Adrenal gland (tissue), 12 donors: ENCODE data around the gene BBS9. TPM values are rescaled to one million over a fixed set of nuclear protein-coding genes. Genes with fewer than 3 reads are reported as not detected.
A peak's percentile ranks its signal among the peaks of the same experiment; 100 is the strongest.

Experiments used
- DNase-seq, 7 donors: peaks; one replicate each; pipeline ENCODE4 v3.0.0-alpha.2; 2019 to 2020
- H3K27ac ChIP-seq, 5 donors: fragments of 200-600 bp; sonication (generic) in 4 of 5; 1 replicate in 3 of 5; 2 replicates in 2 of 5; pipeline versions ENCODE4 v1.5.1 to v1.8.0; 2016 to 2020; ENCODE audit warnings: mild to moderate bottlenecking in 1 of 5
- H3K27me3 ChIP-seq: fragments of 200-600 bp; 2 replicates; pipeline ENCODE4 v1.8.0; 2021
- H3K36me3 ChIP-seq, 2 donors: fragments of 200-600 bp; replicated peaks in 1 of 2; 1 replicate in 1 of 2; 2 replicates in 1 of 2; pipeline versions ENCODE4 v1.5.1 to v1.8.0; 2018 to 2022
- H3K4me1 ChIP-seq, 2 donors: fragments of 200-600 bp; replicated peaks in 1 of 2; 1 replicate in 1 of 2; 2 replicates in 1 of 2; pipeline versions ENCODE4 v1.5.1 to v1.8.0; 2018 to 2021
- H3K4me3 ChIP-seq, 4 donors: fragments of 200-600 bp; sonication (generic) in 3 of 4; one replicate each; pipeline ENCODE4 v1.5.1; 2016 to 2018
- H3K9me3 ChIP-seq, 3 donors: fragments of 200-600 bp; sonication (generic) in 1 of 3; replicated peaks in 1 of 3; 1 replicate in 2 of 3; 2 replicates in 1 of 3; pipeline versions ENCODE4 v1.5.1 to v1.8.0; 2016 to 2021
- CTCF ChIP-seq, 6 experiments: fragments of 450-650 bp in 4 of 6; fragments of 200-600 bp in 2 of 6; sonication (generic) in 1 of 6; IDR thresholded peaks; 1 replicate in 5 of 6; 2 replicates in 1 of 6; pipeline versions ENCODE4 v1.5.1 to v1.8.0; 2016 to 2021; ENCODE audit warnings: antibody characterized with exemption in 6 of 6, mild to moderate bottlenecking in 2 of 6, moderate library complexity in 1 of 6
- POLR2A ChIP-seq, 2 donors: fragments of 450-650 bp; IDR thresholded peaks; one replicate each; pipeline ENCODE4 v1.6.1; 2017; ENCODE audit warnings: antibody characterized with exemption in 2 of 2, mild to moderate bottlenecking in 2 of 2, moderate library complexity in 1 of 2
- WGBS, 4 donors: extraction: QIAGEN DNeasy Blood & Tissue Kit in 2 of 4; methylation state at CpG; one replicate each; pipeline versions ENCODE4 v1.1.5 to v1.1.7; 2013 to 2017; 5-methylcytosine and 5-hydroxymethylcytosine counted together
- intact Hi-C, 2 donors: fragments of 100-400 bp; cut with DNase I; formaldehyde crosslinking; loops; one replicate each; pipeline versions ENCODE4 v1.14.1 to v1.15.0; 2022 to 2023
- polyA plus RNA-seq, 3 donors: library from polyadenylated mRNA; stranded (reverse); fragments of 200-250 nt in 2 of 3; fragments of 350-450 nt in 1 of 3; fragmentation: Illumina TruSeq in 1 of 3; extraction: RNeasy Lipid Tissue Mini Kit (QIAGEN cat#74804) in 1 of 3; gene quantifications; one replicate each; pipeline ENCODE4 v1.2.3, GENCODE V29; 2013 to 2014
- total RNA-seq, 9 donors: library from RNA; depleted of rRNA in 4 of 9; stranded (reverse); fragments of >200 nt in 4 of 9; fragments of 120-200 nt in 1 of 9; fragmentation: NEBNext Ultra II Directional in 1 of 9; extraction: Animal tissue kit (Norgen Biotek cat#: 25700) in 1 of 9; gene quantifications; one replicate each; pipeline versions ENCODE4 v1.1.0 to v1.2.4, GENCODE V29; 2013 to 2023
- donor health status: healthy with polysubstance abuse.
- donor health status: Bipolar disorder and iron deficiency.
- donor health status: DM: yes; HTN: yes; CAD: no.
- donor health status: DM: no; HTN: no; CAD: no.
- donor health status: DM: no; HTN: no; CAD: no.
- donor health status: DM: yes; HTN: yes; CAD: no.

BBS9 gene
- total and polyA plus RNA-seq, 12 donors: 5.6 to 39.4 (median 21.7) TPM

- Histone ChIP-seq H3K4me1 (no peaks in the 10 kb centered on the region), H3K36me3 (no peaks in the 10 kb centered on the region), H3K27me3 (no peaks in the 10 kb centered on the region), H3K9me3 (no peaks in the 10 kb centered on the region), H3K4me3 (no peak overlapping the region), H3K27ac (no peak overlapping the region)
- WGBS, 4 donors: 48 to 85% (median 59%) methylated on average over 2 of the region's 2 CpGs
- no peak for TF ChIP-seq CTCF (IDR thresholded peaks at IDR 0.05)
- no peak for TF ChIP-seq POLR2A (IDR thresholded peaks at IDR 0.05)
- intact Hi-C loops: no loop called here
- no peak for DNase-seq
Observed at GRCh38 chr7:33157781-33158180, 28.4 kb downstream of the BBS9 start.

- Histone ChIP-seq H3K4me1 (peaks cover 2 to 5% of the 10 kb centered on the region in 2 donors), H3K9me3 (no peaks in the 10 kb centered on the region), H3K4me3 (no peak overlapping the region), H3K27me3 (no peaks in the 10 kb centered on the region), H3K36me3 (peaks cover 0 to 3% of the 10 kb centered on the region in 2 donors), H3K27ac (no peak overlapping the region)
- intact Hi-C loops: no loop called here
- no peak for TF ChIP-seq CTCF (IDR thresholded peaks at IDR 0.05)
- TF ChIP-seq POLR2A (IDR thresholded peaks at IDR 0.05): no peak
- 82 to 92% (median 87%) methylated on average over 2 of the region's 2 CpGs for WGBS, 4 donors
- no peak for DNase-seq
Observed at GRCh38 chr7:33177876-33178275, 48.5 kb downstream of the BBS9 start.

- H3K27ac ChIP-seq: no peak overlapping the region
Observed at GRCh38 chr7:33179519-33179918, 50.2 kb downstream of the BBS9 start.

GRCh38 chr7:33183504-33183903 lies 54.1 kb downstream of the BBS9 start:
- TF ChIP-seq POLR2A (IDR thresholded peaks at IDR 0.05) (no peak), CTCF (IDR thresholded peaks at IDR 0.05) (no peak)
- H3K4me3 ChIP-seq: no peak overlapping the region
- H3K4me1 ChIP-seq: peaks cover 14 to 15% of the 10 kb centered on the region in 2 donors
- peak in 3 of 7 donors; percentile 21 to 39 (median 24) for DNase-seq
- H3K27ac ChIP-seq: peak overlapping the region in 3 of 5 donors; percentile 41 to 69 (median 44)
- intact Hi-C loops: no loop called here
- WGBS, 4 donors: 18 to 52% (median 28%) methylated on average over 2 of the region's 2 CpGs
- H3K9me3 ChIP-seq: no peaks in the 10 kb centered on the region
- no peaks in the 10 kb centered on the region for H3K27me3 ChIP-seq
- peaks cover 0 to 3% of the 10 kb centered on the region in 2 donors for H3K36me3 ChIP-seq

More at GRCh38 chr7:33179519-33179918, 50.2 kb downstream of the BBS9 start:
- Histone ChIP-seq H3K9me3 (no peaks in the 10 kb centered on the region), H3K4me1 (peaks cover 14 to 15% of the 10 kb centered on the region in 2 donors), H3K27me3 (no peaks in the 10 kb centered on the region), H3K36me3 (peaks cover 0 to 3% of the 10 kb centered on the region in 2 donors), H3K4me3 (no peak overlapping the region)
- DNase-seq: no peak
- 94 to 100% (median 97%) methylated on average over 2 of the region's 2 CpGs for WGBS, 4 donors
- no peak for TF ChIP-seq POLR2A (IDR thresholded peaks at IDR 0.05)
- TF ChIP-seq CTCF (IDR thresholded peaks at IDR 0.05): no peak
- intact Hi-C loops: no loop called here
